PC-9 (cell line): ENCODE data around the gene SPRED3. TPM values are rescaled to one million over a fixed set of nuclear protein-coding genes. Genes with fewer than 3 reads are reported as not detected.

ENCODE experiments used
- BruUV-seq: library from RNA; stranded (reverse); fragments of 400-500 nt; replicated peaks from 2 replicates; lab custom pipeline; 2021; lab: Mats Ljungman, UMichigan
- CTCF ChIA-PET: fragments of 300-600 bp; sonication (Branson Sonifier 250); formaldehyde crosslinking; loops from one replicate; lab custom pipeline; 2022; ENCODE audit warnings: antibody characterized with exemption; lab: Charles Lee
- POLR2A ChIA-PET: fragments of 300-600 bp; sonication (Branson Sonifier 250); formaldehyde crosslinking; loops from one replicate; lab custom pipeline; 2022; ENCODE audit warnings: antibody characterized with exemption; ENCODE audit not compliant: unreplicated experiment; lab: Charles Lee
- DNase-seq, 2 experiments: peaks; one replicate each; pipeline versions ENCODE4 v3.0.0 to v3.0.0-alpha.2; 2015 to 2022; ENCODE audit warnings: mixed read lengths in 1 of 2
- H2AFZ ChIP-seq: fragments of 200-600 bp; sonication (generic); 2 replicates; pipeline ENCODE4 v1.8.1; 2017; ENCODE audit warnings: antibody characterized with exemption
- H3F3A ChIP-seq: fragments of 200-600 bp; sonication (generic); 2 replicates; pipeline ENCODE4 v1.8.1; 2017; ENCODE audit warnings: antibody characterized with exemption, mild to moderate bottlenecking, low read depth; ENCODE audit not compliant: insufficient read depth
- H3K27ac ChIP-seq: fragments of 200-600 bp; sonication (generic); 2 replicates; pipeline ENCODE4 v1.6.1; 2016; ENCODE audit warnings: mixed run types
- H3K27me3 ChIP-seq: fragments of 200-600 bp; sonication (generic); 2 replicates; pipeline ENCODE4 v1.6.1; 2016; ENCODE audit warnings: low read depth, mixed run types; ENCODE audit not compliant: insufficient read depth
- H3K36me3 ChIP-seq: fragments of 200-600 bp; sonication (generic); 2 replicates; pipeline ENCODE4 v1.6.1; 2016; ENCODE audit warnings: low read depth, mixed run types
- H3K4me1 ChIP-seq: fragments of 200-600 bp; sonication (generic); replicated peaks from 2 replicates; pipeline ENCODE4 v1.6.1; 2016; ENCODE audit warnings: mixed run types; ENCODE audit not compliant: insufficient read depth
- H3K4me2 ChIP-seq: fragments of 200-600 bp; sonication (generic); 2 replicates; pipeline ENCODE4 v1.6.1; 2017; ENCODE audit warnings: mixed run types
- H3K4me3 ChIP-seq: fragments of 200-600 bp; sonication (generic); 2 replicates; pipeline ENCODE4 v1.6.1; 2016; ENCODE audit warnings: mixed run types
- H3K79me2 ChIP-seq: fragments of 200-600 bp; sonication (generic); 2 replicates; pipeline ENCODE4 v1.6.1; 2017; ENCODE audit warnings: low read depth, mixed run types
- H3K9me2 ChIP-seq: fragments of 200-600 bp; sonication (generic); 2 replicates; pipeline ENCODE4 v1.8.1; 2017; ENCODE audit warnings: mild to moderate bottlenecking; ENCODE audit not compliant: insufficient read depth
- H3K9me3 ChIP-seq: fragments of 200-600 bp; sonication (generic); 2 replicates; pipeline ENCODE4 v1.8.1; 2016; ENCODE audit warnings: low read depth; ENCODE audit not compliant: insufficient read depth
- H4K20me1 ChIP-seq: fragments of 200-600 bp; sonication (generic); 2 replicates; pipeline ENCODE4 v1.8.1; 2017; ENCODE audit not compliant: insufficient read depth
- CTCF ChIP-seq: fragments of 200-600 bp; sonication (generic); conservative IDR thresholded peaks from 2 replicates; pipeline ENCODE4 v1.6.1; 2017; ENCODE audit warnings: mixed run types, antibody characterized with exemption, mild to moderate bottlenecking, moderate library complexity
- EZH2 ChIP-seq: fragments of 200-600 bp; sonication (generic); IDR thresholded peaks from 2 replicates; pipeline ENCODE4 v1.8.0; 2017; ENCODE audit warnings: antibody characterized with exemption, low read depth
- intact Hi-C: fragments of 100-400 bp; cut with micrococcal nuclease; formaldehyde crosslinking; loops from one replicate; pipeline ENCODE4 v1.10.0; 2022; ENCODE audit not compliant: unreplicated experiment
- total RNA-seq: library from RNA; stranded (reverse); gene quantifications from 2 replicates; pipeline ENCODE4 v1.2.3, GENCODE V29; 2021

Gene SPRED3
- total RNA-seq, 1 experiment from 2014 or later, result 5.4 TPM

GRCh38 chr19:38433268-38433733 is 44.8 kb downstream of the SPRED3 start, which contains the start of gene RYR1:
Gene RYR1, plus strand, starts transcription at chr19:38433691. Its CDS starts 139 bp downstream, at chr19:38433830.
- H3K4me2 ChIP-seq, result no peak within 1 kb of the TSS
- no peaks in the 10 kb centered on the region for H3K9me3 ChIP-seq
- ChIA-PET POLR2A (no interaction called here), CTCF (no interaction called here)
- TF ChIP-seq EZH2 (no peak), CTCF (no peak)
- no peaks in the 10 kb centered on the region for H3K36me3 ChIP-seq
- no peaks in the 10 kb centered on the region for H3K4me1 ChIP-seq
- H3K27me3 ChIP-seq, result peaks cover 3% of the 10 kb centered on the region; the same call in 1 of the 2 replicates
- no peaks in the 10 kb centered on the region for H4K20me1 ChIP-seq
- intact Hi-C loops, result no loop called here
- no peaks in the 10 kb centered on the region for H3K79me2 ChIP-seq
- no TSS peak for BruUV-seq
- H3K27ac ChIP-seq, result no peak within 1 kb of the TSS
- H3K9me2 ChIP-seq, result no peaks in the 10 kb centered on the region
- no peak within 1 kb of the TSS for H2AFZ ChIP-seq
- no peak within 1 kb of the TSS for H3K4me3 ChIP-seq
- H3F3A ChIP-seq, result no peaks in the 10 kb centered on the region
- peak in 1 of 2 experiments; percentile 17 for DNase-seq

- Histone ChIP-seq H3K27ac (no peak overlapping the region), H3F3A (no peaks in the 10 kb centered on the region), H3K36me3 (no peaks in the 10 kb centered on the region), H3K4me1 (no peaks in the 10 kb centered on the region), H3K27me3 (peaks cover 3% of the 10 kb centered on the region; the same call in 1 of the 2 replicates), H4K20me1 (no peaks in the 10 kb centered on the region), H3K4me2 (no peak overlapping the region), H2AFZ (no peak overlapping the region), H3K9me3 (no peaks in the 10 kb centered on the region), H3K4me3 (no peak overlapping the region), H3K9me2 (no peaks in the 10 kb centered on the region), H3K79me2 (no peaks in the 10 kb centered on the region)
- BruUV-seq, result no TSS peak
- CTCF ChIA-PET, result interaction anchor here (0.6 to 0.7 kb wide), 2 partner anchors 23 to 300 kb away, joined by 3 read pairs; no protein-coding TSS in a partner anchor
- POLR2A ChIA-PET, result no interaction called here
- DNase-seq, result no peak
- TF ChIP-seq CTCF (no peak), EZH2 (no peak)
- intact Hi-C loops, result no loop called here
Measured at GRCh38 chr19:38434549-38435051, 46.1 kb downstream of the SPRED3 start.

- no peak for TF ChIP-seq EZH2
- no peak for TF ChIP-seq CTCF
- Histone ChIP-seq H3K9me2 (no peaks in the 10 kb centered on the region), H3K36me3 (no peaks in the 10 kb centered on the region), H4K20me1 (no peaks in the 10 kb centered on the region), H3K79me2 (no peaks in the 10 kb centered on the region), H3K4me2 (no peak overlapping the region), H3K4me3 (no peak overlapping the region), H2AFZ (no peak overlapping the region), H3K27me3 (no peaks in the 10 kb centered on the region; the same call in 1 of the 2 replicates), H3K9me3 (no peaks in the 10 kb centered on the region), H3K4me1 (no peaks in the 10 kb centered on the region), H3K27ac (no peak overlapping the region), H3F3A (no peaks in the 10 kb centered on the region)
- intact Hi-C loops, result no loop called here
- ChIA-PET POLR2A (interaction anchor here (0.5 kb wide), 1 partner anchor 457 kb away, joined by 5 read pairs; no protein-coding TSS in a partner anchor), CTCF (no interaction called here)
- DNase-seq, result no peak
- no TSS peak for BruUV-seq
Measured at GRCh38 chr19:38437295-38437694, 48.8 kb downstream of the SPRED3 start.
